ENCODE measurements around the gene GPR179.
"Not testable (repeated sequence)": the region's sequence is repeated elsewhere in the genome, so short reads cannot be mapped to it uniquely, and the experiment has no call there.

The GPR179 gene

GRCh38 chr17:38322156-38322779, 21.5 kb downstream of the GPR179 start:
- DNase-seq: peak; percentile 79

DNA sequence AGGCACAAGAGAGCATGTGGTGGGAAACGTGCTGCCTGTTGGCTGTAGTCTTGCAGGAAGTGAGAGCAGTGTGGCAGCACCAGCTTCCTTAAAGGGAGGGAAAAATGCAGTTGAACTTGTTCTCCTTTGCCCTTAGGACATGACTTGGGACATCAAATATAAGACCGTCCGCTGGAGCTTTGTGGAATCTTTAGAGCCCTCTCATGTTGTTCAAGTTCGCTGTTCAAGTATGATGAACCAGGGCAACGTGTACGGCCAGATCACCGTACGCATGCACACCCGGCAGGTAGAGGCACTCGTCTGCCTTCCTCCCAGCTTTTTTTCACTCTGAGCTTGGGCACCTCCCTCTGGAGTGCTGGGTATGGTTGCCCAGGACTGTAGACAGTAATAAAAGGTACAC, 23.3 kb downstream of the GPR179 start:
- no peak for DNase-seq

DNA sequence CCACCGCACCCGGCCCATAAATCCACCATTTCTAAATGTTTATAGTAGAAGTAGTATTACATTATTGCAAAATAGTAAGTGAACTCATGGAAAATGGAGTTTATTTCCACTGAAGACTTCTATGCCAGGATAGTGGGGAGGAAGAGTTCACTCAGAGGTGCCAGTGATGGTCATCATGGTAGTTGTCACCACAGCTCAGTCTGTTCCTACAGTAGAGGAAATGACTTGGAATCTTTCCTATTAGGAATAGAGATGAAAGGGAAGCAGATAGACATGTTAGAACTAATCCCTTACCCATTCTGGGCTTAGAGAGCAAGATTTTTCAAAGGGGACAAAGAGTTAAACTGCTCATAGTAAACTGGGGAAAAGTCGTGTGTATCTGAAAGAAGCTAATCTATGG, 26.7 kb downstream of the GPR179 start:
- DNase-seq: no peak

DNA sequence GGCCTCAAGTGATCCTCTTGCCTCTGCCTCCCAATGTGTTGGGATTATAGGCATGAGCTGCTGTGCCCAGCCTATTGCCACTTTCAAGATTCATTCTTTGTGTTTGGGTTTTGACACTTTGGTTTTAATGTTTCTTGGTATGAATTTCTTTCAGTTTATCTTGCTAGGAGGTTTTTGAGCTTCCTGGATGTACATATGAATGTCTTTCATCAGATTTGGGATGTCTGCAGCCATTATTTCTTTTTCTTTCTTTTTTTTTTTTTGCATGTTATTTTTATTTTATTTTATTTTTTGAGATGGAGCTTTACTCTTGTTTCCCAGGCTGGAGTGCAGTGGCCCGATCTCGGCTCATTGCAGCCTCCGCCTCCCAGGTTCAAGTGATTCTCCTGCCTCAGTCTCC, 28.3 kb downstream of the GPR179 start:
- peak; percentile 42 for DNase-seq

DNA sequence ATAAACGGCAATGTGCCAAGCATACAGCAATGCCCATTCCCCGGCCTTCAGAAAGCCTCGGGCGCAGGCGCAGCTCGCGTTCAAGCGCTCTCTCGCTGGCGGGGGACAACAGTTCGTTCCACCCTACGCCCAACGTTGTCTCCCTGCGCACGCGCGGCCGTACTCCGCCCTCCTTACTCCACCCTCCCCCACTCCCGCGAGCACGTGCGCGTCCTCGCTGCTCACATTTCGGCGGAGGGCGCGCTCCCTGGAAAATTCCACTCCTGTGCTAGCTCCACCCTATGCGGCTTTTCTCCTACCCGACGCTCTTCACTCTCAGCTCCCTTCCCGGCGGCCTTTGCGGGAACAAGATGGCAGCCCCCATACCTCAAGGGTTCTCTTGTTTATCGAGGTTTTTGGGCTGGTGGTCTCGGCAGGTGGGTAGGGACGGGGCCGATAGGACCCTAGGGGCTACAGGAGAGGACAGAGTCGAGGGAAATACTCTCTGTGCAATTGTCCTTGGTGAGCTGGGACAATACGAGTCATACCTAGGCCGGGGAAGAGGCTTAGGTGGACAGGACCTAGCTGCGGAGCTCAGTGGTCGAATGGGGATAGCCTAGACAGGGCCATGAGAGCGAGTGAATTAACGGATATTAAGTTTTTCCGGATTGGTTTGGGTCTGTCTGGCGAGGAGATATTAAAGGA, 46.8 kb downstream of the GPR179 start, which contains the start of gene MRPL45:
TSS of gene MRPL45 (plus strand) at position 335 of the 684 bp plus-strand sequence. CDS start at position 351, 16 bp downstream.
- peak; percentile 98 for DNase-seq

DNA sequence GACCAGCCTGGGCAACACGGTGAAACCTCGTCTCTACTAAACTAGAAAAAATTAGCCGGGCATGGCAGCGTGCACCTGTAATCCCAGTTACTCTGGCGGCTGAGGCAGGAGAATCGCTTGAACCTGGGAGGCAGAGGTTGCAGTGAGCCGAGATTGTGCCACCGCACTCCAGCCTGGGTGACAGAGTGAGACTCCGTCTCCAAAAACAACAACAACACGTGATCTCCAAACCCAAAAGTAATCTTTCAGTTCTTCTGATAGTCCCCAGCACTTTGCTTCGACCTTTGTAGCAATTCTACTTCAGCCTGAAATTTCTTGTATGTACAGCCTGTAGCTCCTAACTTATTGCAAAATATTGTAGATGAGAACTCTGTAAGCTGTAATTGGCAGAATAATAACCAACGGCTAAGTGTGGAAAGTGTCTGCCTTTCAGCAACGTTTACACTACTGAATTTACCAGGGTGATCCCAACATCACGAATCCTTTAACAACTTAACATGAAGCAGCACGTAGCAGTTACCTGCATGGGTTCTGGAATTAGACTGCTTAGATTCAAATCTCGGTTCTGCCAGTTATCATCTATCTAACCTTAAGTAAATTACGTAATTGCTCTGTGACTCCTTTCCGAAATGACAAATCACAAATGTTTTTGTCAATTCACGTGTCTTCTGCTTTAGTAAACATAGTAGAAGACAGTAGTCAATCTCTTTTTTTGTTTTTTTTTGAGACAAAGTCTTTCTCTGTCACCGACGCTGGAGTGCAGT, 48.0 kb downstream of the GPR179 start:
- DNase-seq: not testable (repeated sequence)

- not testable (repeated sequence) for DNase-seq
These were observed 54.0 kb downstream of the GPR179 start for GRCh38 chr17:38289760-38290159.

DNA sequence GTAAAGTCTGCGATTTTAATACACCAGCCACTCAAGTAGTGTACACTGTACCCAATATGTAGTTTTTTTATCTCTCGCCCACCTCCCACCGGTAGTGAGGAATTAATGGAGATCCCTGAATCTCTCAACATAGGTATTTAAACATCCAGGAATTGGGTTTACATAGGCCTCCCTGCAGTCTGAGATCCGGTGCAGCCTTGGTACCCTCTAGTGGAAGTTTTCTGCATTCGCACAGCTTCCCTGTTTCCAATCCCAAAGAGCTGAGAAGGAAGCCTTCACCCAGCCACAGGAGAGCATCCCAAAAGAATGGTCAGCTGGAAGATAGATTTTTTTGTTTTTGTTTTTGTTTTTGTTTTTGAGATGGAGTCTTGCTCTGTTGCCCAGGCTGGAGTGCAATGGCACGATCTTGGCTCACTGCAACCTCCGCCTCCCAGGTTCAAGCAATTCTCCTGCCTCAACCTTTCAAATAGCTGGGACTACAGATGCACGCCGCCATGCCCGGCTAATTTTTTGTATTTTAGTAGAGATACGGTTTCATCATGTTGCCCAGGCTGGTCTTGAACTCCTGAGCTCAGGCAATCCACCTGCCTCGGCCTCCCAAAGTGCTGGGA, 55.4 kb downstream of the GPR179 start:
- not testable (repeated sequence) for DNase-seq

DNA sequence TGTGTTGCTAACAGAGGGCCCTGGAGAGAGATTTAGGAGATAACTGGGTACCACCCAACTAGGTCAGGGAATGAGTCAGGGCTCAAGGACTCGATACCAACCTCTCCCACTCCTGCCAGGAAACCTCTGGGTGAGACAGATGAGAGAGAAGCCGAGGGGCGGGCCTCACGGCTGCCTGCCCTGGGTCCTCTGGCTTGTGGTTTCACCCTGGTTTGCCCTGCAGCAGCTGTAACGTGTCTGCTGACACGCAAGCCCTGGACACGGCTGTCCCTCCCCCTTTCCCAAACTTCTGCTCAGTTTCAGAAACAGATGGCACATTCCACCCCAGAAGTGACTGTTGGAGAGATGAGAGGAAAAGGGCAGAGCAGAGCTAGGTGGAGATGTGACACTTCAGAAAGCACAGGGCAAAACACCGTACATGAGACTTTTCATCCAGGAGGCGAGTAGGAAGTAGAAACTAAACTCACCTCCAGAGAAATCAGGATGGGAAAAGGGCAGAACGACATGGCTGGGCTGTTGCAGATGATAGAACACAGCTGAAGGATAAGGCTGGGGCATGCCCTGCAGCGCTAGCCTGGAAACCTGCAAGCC, 57.2 kb downstream of the GPR179 start:
- DNase-seq: peak; percentile 51

GRCh38 chr17:38285994-38286393, 57.8 kb downstream of the GPR179 start:
- not testable (repeated sequence) for DNase-seq
